ENCODE results near the gene DCC.
A peak's percentile ranks its signal among the peaks of the same experiment; 100 is the strongest.

DCC gene

GRCh38 chr18:53191634-53192033 lies 851.6 kb downstream of the DCC start:
- DNase-seq = peak in 1 of 2 experiments; percentile 6
- TF ChIP-seq POLR2A (IDR thresholded peaks at IDR 0.05; ENCODE audit: low read length) = no peak
- TF ChIP-seq GATA1 (IDR thresholded peaks at IDR 0.05; ENCODE audit: low read depth, low read length) = no peak

- DNase-seq = no peak
- TF ChIP-seq GATA1 (IDR thresholded peaks at IDR 0.05; ENCODE audit: low read depth, low read length) (no peak), POLR2A (IDR thresholded peaks at IDR 0.05; ENCODE audit: low read length) (no peak)
Observed at GRCh38 chr18:53193870-53194269, 853.9 kb downstream of the DCC start.

- TF ChIP-seq GATA1 (IDR thresholded peaks at IDR 0.05; ENCODE audit: low read depth, low read length) = no peak
- no peak for TF ChIP-seq POLR2A (IDR thresholded peaks at IDR 0.05; ENCODE audit: low read length)
- no peak for DNase-seq
Observed at GRCh38 chr18:53219853-53220252, 879.9 kb downstream of the DCC start.

DNA sequence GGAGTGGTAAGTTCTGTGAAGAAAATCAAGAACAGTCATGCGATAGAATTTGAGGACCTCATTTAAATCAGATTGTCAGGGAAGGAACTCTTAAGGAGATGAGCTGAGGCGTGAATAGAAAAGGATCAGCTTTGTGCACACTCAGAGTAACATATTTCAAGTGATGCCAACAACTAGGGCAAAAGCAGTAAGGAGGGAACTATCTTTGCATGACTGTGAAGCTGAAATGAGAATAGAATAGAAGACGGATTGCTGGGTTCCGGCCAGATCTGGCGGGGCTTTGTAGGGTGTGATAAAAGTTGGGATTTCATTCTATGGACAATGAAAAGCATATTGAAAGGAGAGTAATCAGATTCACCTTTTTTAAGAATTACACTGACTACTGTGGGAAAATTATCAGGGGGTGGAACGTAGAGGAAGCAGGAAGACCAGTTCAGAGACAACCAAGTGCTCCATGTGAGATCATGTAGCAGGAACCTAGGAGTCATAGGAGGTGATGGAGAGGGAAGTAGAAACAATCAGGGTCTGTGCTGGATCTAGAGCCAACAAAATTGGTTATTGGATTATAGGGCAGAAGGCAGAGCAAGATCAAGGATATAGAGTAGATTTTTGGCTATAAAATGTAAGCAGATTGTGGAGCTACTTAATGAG lies 884.3 kb downstream of the DCC start:
- no peak for DNase-seq
- TF ChIP-seq GATA1 (IDR thresholded peaks at IDR 0.05; ENCODE audit: low read depth, low read length) = no peak

DNA sequence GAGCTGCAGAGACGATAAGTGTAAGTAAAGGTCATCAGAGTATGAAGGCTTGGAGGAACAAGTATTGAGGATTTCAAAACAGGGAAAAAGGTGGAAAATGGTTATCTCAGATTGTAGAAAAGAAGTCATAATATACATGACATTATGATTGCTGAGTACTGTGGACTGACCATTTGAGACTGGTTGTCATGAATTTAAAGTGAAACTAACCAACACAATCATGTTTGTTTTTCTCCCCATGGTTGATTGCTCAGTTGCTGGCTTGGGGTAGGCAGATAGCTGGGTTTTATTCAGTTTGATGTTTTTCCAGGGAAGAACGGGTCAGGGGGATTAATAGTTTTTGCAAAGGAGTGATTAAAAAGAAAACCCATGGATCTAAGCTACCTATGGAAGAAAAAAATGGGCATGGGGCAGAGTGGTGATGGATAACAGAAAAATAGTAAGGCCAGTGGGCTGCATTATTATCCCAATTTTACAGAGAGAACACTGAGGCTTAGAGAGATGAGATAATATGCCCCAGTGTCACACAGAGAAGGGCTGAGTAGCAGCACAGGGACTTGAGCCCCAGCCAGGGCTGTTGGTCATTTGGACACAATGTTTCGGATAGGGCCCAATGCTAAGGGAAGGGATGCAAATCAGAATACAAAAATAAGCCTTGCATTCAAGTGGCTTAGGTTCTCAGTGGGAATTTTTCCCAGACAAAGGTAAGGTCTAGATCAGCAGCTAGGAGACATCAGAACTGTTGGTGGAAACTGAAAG lies 885.7 kb downstream of the DCC start:
- TF ChIP-seq GATA1 (IDR thresholded peaks at IDR 0.05; ENCODE audit: low read depth, low read length) (no peak), POLR2A (IDR thresholded peaks at IDR 0.05; ENCODE audit: low read length) (no peak)

GRCh38 chr18:53234610-53235009 lies 894.6 kb downstream of the DCC start:
- DNase-seq = no peak
- TF ChIP-seq GATA1 (IDR thresholded peaks at IDR 0.05; ENCODE audit: low read depth, low read length) = no peak
- TF ChIP-seq POLR2A (IDR thresholded peaks at IDR 0.05; ENCODE audit: low read length) = no peak

More for the DNA sequence above, 885.7 kb downstream of the DCC start:
- DNase-seq = no peak

DNA sequence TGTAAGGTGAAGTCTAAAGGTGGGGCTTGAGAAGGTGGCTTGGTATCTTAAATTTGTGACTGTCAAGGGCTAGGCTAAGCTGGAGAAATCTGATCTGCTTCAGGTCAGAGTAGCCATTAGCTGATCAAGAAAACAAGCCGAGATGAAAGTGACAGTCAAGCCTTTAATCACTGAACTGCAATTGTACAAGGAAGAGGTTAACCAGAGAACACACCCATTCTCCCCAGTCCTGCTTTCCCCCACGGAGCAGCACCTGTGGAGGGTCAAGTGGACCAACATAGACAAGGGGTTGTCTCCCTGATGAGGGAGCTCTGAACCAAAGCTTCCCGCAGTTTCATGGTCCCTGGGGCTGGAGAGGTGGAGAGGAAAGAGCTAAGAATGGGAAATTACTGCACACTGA lies 901.2 kb downstream of the DCC start:
- TF ChIP-seq GATA1 (IDR thresholded peaks at IDR 0.05; ENCODE audit: low read depth, low read length) = no peak
- TF ChIP-seq POLR2A (IDR thresholded peaks at IDR 0.05; ENCODE audit: low read length) = no peak
- no peak for DNase-seq

DNA sequence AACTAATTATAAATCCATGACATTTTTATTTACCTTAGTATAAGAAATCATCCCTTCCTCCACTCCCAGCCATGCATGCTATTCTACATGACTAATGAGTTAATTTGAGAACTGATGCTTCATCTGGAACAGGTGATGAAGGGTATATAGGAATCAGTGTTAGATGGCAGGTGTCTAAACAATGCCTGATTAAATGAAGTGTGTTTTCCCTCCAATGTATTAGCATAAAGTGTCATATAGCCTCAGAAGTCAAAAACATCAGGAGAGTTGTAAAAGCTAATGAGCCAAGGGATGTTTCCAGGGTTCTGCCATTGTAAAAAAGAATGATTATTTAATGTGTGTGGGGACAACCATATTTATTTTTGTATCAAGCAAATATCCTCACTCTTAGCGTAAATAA lies 913.8 kb downstream of the DCC start:
- no peak for DNase-seq
- TF ChIP-seq POLR2A (IDR thresholded peaks at IDR 0.05; ENCODE audit: low read length) (no peak), GATA1 (IDR thresholded peaks at IDR 0.05; ENCODE audit: low read depth, low read length) (no peak)

DNA sequence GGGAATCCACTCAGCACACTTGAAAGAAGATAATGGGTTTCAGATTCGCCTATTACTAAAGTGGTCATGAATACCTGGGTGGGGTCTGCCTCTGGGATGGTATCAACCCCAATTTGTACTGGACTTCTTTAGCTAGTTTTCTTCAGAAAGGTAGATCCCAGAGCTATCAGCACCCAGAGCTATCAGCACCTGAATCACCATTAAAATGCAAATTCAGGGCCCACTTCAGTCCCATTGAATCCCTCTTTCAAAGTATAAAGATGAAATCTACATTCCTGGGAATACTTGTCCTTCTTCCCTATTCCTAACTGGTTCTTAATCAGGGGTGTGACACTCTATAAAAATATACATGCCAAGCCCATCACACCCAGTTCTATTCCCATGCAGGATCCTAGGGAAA lies 914.3 kb downstream of the DCC start:
- no peak for DNase-seq
- TF ChIP-seq POLR2A (IDR thresholded peaks at IDR 0.05; ENCODE audit: low read length) (no peak), GATA1 (IDR thresholded peaks at IDR 0.05; ENCODE audit: low read depth, low read length) (no peak)

DNA sequence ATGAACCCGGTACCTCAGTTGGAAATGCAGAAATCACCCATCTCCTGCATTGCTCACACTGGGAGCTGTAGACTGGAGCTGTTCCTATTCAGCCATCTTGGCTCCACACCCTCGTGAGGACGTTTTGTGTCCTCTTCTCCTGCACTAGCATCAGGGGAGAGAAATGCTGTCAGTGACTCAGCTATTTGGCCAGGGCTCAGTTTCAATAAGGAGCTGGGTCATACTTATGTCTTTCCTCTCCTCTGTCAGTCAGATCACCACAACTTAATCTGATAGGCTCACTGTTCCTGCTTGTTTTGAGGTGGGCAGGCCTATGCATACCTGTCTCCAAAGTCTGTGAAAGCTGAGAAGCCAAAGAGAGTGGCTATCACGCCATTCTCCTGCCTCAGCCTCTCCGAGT lies 921.2 kb downstream of the DCC start:
- DNase-seq = no peak
- TF ChIP-seq POLR2A (IDR thresholded peaks at IDR 0.05; ENCODE audit: low read length) (no peak), GATA1 (IDR thresholded peaks at IDR 0.05; ENCODE audit: low read depth, low read length) (no peak)

DNA sequence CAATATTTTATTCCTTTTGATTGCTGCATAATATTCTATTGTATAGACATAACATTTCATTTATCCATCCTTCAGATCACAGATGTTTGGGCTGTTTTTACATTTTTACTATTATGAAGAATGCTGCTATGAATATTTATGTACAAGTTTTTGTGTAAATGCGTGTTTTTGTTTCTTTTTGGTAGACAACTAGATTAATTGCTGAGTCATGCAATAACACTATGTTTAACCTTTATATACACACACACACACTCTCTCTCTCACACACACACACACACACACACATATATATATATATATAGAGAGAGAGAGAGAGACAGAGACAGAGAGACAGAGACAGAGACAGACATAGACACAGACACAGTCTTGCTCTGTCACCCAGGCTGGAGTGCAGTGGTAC lies 926.9 kb downstream of the DCC start:
- no peak for TF ChIP-seq GATA1 (IDR thresholded peaks at IDR 0.05; ENCODE audit: low read depth, low read length)
- TF ChIP-seq POLR2A (IDR thresholded peaks at IDR 0.05; ENCODE audit: low read length) = no peak
- DNase-seq = no peak

GRCh38 chr18:53268455-53268854 lies 928.5 kb downstream of the DCC start:
- DNase-seq = no peak
- TF ChIP-seq GATA1 (IDR thresholded peaks at IDR 0.05; ENCODE audit: low read depth, low read length) (no peak), POLR2A (IDR thresholded peaks at IDR 0.05; ENCODE audit: low read length) (no peak)

GRCh38 chr18:53281406-53281805 lies 941.4 kb downstream of the DCC start:
- TF ChIP-seq GATA1 (IDR thresholded peaks at IDR 0.05; ENCODE audit: low read depth, low read length) (no peak), POLR2A (IDR thresholded peaks at IDR 0.05; ENCODE audit: low read length) (no peak)
- DNase-seq = no peak

DNA sequence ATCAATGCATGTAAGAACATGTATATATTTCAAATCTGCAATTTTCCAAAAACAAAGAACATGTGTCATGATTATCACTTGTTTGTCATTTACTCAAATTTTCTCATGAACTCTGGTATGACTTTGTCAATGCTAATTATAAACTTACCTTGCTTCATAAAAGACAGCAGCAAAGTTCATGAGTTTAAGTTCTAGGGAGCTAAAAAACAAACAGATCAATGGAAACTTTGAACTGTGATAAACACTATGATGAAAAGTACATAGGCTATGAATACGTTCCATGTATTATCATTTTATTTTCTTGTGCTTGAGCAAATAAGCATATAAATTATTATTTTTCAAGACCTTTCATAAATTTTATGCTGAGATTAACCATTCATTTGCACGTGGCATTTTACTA lies 943.7 kb downstream of the DCC start:
- DNase-seq = no peak
- TF ChIP-seq POLR2A (IDR thresholded peaks at IDR 0.05; ENCODE audit: low read length) (no peak), GATA1 (IDR thresholded peaks at IDR 0.05; ENCODE audit: low read depth, low read length) (no peak)

GRCh38 chr18:53305461-53305860 lies 965.5 kb downstream of the DCC start:
- TF ChIP-seq POLR2A (IDR thresholded peaks at IDR 0.05; ENCODE audit: low read length) (no peak), GATA1 (IDR thresholded peaks at IDR 0.05; ENCODE audit: low read depth, low read length) (no peak)

More at GRCh38 chr18:53305461-53305860, 965.5 kb downstream of the DCC start:
- DNase-seq = no peak
